SJSA1 (cell line): ENCODE data around the gene DCHS1. TPM values are rescaled to one million over a fixed set of nuclear protein-coding genes. Genes with fewer than 3 reads are reported as not detected.

ENCODE experiments used
- DNase-seq, 2 experiments: peaks; one replicate each; pipeline ENCODE4 v3.0.0-alpha.2; 2015 to 2020; ENCODE audit warnings: low spot score in 2 of 2, low read depth in 1 of 2
- H3K27ac ChIP-seq: fragments of 250-450 bp; sonication (Bioruptor Pico); 2 replicates; pipeline ENCODE4 v1.5.1; 2020; ENCODE audit warnings: mild to moderate bottlenecking, moderate library complexity
- H3K27me3 ChIP-seq: fragments of 250-450 bp; sonication (Bioruptor Pico); replicated peaks from 2 replicates; pipeline ENCODE4 v1.5.1; 2020; ENCODE audit warnings: mild to moderate bottlenecking, moderate library complexity
- H3K36me3 ChIP-seq: fragments of 250-450 bp; sonication (Bioruptor Pico); 2 replicates; pipeline ENCODE4 v1.5.1; 2020; ENCODE audit warnings: mild to moderate bottlenecking
- H3K4me1 ChIP-seq: fragments of 250-450 bp; sonication (Bioruptor Pico); replicated peaks from 2 replicates; pipeline ENCODE4 v1.6.1; 2021; ENCODE audit warnings: mild to moderate bottlenecking
- H3K4me3 ChIP-seq: fragments of 250-450 bp; sonication (Bioruptor Pico); 2 replicates; pipeline ENCODE4 v1.5.1; 2020; ENCODE audit warnings: mild to moderate bottlenecking
- H3K9me3 ChIP-seq: fragments of 250-450 bp; sonication (Bioruptor Pico); replicated peaks from 2 replicates; pipeline ENCODE4 v1.5.1; 2020; ENCODE audit warnings: mild to moderate bottlenecking
- total RNA-seq: library from RNA; depleted of rRNA; stranded (reverse); fragments of >200 nt; shearing (Covaris generic); gene quantifications from 2 replicates; pipeline ENCODE4 v1.2.3, GENCODE V29; 2014

The DCHS1 gene
- total RNA-seq, 1 experiment from 2014 or later = 12.0 TPM

DNA sequence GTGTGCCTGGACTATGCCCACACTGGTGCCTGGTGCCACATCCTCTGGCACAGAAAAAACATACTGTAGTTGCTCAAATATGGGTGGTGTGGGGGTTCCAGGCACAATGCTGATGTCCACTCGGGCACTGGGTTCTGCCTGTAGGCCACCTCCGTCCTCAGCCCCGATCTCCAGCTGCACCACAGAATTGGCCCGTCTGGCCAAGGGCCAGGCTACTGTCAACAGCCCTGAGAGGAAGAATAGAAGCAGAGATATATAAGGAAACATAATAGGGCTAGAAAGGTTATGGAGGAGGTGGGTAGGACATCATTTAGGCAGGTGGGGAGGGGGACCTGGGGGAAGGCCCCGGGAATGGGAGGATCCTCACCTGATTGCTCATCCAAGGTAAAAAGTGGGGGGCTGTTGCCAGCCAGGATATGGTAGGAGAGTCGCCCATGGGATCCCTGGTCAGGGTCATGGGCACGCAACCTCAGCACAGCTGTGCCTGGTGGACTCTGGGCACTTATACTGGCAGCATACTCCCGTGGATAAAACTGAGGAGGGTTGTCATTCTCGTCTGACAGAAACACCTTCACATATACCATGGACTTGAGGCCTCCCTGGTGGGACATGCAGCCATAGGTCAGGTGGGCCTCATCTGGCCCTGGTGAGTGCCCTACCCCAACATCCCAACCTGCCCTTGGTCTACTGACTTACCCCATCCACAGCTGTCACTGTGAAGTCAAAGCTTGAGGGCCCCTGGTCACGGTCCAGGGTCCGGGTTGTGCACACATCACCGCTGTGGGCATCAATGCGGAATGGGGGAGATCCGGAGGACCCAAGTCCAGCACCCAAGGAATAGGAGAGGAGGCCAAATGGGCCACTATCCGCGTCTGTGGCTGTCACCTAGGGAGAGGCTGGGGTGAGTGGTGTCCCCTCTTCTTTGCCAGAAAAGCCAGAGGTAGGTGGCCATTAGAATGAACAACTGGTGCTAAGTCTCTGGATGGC is 21.9 kb downstream of the DCHS1 start:
- Histone ChIP-seq H3K9me3 (no peaks in the 10 kb centered on the region), H3K36me3 (no peaks in the 10 kb centered on the region), H3K4me3 (no peak overlapping the region), H3K27ac (no peak overlapping the region), H3K27me3 (no peaks in the 10 kb centered on the region), H3K4me1 (no peaks in the 10 kb centered on the region)
- DNase-seq = no peak

GRCh38 chr11:6632116-6633073 is 23.2 kb downstream of the DCHS1 start:
- H3K27me3 ChIP-seq = no peaks in the 10 kb centered on the region
- no peak overlapping the region for H3K4me3 ChIP-seq
- no peaks in the 10 kb centered on the region for H3K36me3 ChIP-seq
- no peaks in the 10 kb centered on the region for H3K4me1 ChIP-seq
- no peak for DNase-seq
- no peaks in the 10 kb centered on the region for H3K9me3 ChIP-seq
- no peak overlapping the region for H3K27ac ChIP-seq

DNA sequence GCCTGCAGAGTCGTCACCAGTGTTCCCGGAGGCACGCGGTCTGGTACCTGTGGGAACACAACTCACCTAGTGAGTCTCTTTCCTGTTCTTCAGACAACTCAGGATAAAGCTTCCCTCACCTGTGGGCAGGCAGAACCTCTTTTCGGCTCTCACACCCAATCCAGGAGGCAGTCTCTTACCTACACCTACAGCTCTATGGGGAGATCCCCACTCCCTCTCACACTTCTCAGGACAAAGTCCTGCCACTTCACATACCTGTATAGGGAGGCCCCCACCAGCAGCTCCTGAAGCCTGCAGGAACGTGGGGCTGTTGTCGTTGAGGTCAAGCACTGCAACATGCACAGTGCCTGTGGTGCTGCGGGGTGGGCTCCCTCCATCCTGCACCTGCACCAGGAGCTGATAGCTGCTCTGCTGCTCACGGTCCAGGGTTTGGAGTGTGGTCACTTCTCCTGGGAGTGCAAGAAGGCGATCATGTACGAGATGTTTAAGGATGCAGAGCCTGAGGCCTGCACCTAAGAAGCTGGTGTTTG is 24.2 kb downstream of the DCHS1 start:
- H3K9me3 ChIP-seq = no peaks in the 10 kb centered on the region

DNA sequence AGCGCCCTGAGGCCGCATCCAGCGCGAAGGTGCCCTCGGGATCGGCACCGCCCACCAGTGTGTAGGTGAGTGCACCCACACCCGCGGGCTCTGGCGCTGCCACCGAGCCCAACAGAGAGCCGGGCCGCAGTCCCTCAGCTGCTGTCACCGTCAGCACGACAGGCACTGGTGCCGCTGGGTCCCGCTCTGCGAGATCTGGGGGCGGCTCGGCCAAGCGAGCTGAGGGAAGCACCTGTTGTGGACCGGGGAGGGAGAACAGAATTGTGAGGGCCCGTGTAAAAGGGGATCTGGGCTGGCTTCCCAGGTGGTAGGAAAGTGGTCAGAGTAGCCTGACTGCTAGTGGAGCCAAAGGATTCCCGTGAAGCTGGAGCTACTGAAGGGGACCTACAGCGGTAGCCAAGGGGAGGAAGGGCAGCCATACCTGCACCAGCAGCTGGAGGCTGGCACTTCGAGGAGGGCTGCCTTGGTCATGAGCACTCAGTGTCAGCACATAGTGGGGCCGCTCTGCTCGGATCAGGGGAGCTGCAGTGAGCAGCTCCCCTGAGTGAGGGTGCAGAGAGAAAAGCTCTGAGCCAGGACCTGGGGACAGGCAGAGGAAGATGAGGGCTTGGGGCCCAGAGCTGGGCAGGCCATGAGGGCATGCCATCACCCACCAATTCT is 24.8 kb downstream of the DCHS1 start:
- Histone ChIP-seq H3K9me3 (no peaks in the 10 kb centered on the region), H3K36me3 (no peaks in the 10 kb centered on the region), H3K27me3 (no peaks in the 10 kb centered on the region), H3K4me3 (no peak overlapping the region), H3K4me1 (no peaks in the 10 kb centered on the region), H3K27ac (no peak overlapping the region)
- DNase-seq = no peak

More for the DNA sequence above, 24.2 kb downstream of the DCHS1 start:
- Histone ChIP-seq H3K27me3 (no peaks in the 10 kb centered on the region), H3K27ac (no peak overlapping the region), H3K4me1 (no peaks in the 10 kb centered on the region), H3K36me3 (no peaks in the 10 kb centered on the region), H3K4me3 (no peak overlapping the region)
- DNase-seq = no peak

DNA sequence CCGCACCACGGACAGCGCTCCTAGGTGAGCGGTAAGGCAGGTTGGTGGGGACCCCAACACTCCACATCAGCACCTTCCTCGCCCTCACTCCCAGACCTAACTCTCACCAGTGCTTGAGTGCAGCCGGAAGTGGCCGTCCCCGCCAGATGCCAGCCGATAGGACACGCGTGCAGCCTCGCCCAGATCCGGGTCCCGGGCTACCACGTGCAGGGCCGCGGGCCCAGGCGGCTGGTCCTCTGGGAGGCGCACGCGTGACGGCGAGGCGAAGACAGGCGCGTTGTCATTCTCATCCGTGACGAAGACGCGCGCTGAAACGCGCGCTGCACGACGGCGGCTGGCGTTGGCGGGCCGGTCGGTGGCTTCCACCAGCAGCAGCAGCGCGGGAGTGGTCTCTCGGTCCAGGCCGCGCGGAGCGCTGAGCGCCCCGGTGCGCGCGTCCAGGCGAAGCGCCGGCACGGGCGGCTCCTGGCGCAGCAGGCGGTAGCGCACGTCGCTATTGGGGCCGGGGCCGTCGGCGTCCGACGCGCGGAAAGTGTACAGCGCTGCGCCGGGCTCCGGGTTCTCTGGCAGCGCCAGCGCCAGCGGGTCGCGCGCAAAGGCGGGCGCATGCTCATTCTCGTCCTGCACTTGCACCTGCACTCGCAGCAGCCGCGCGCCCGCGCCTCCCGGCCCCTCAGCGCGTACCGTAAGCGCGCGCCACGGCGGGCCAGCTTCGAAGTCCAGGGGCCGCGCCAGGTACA is 25.5 kb downstream of the DCHS1 start:
- Histone ChIP-seq H3K36me3 (no peaks in the 10 kb centered on the region), H3K9me3 (no peaks in the 10 kb centered on the region), H3K4me3 (no peak overlapping the region)

GRCh38 chr11:6629573-6629891 is 26.1 kb downstream of the DCHS1 start:
- DNase-seq = no peak
- Histone ChIP-seq H3K27ac (no peak overlapping the region), H3K9me3 (no peaks in the 10 kb centered on the region), H3K4me3 (no peak overlapping the region), H3K4me1 (no peaks in the 10 kb centered on the region), H3K36me3 (no peaks in the 10 kb centered on the region), H3K27me3 (no peaks in the 10 kb centered on the region)

More for the DNA sequence above, 25.5 kb downstream of the DCHS1 start:
- H3K27me3 ChIP-seq = no peaks in the 10 kb centered on the region
- H3K27ac ChIP-seq = no peak overlapping the region
- no peaks in the 10 kb centered on the region for H3K4me1 ChIP-seq
- DNase-seq = no peak

GRCh38 chr11:6628526-6628925 is 27.1 kb downstream of the DCHS1 start:
- H3K4me3 ChIP-seq = no peak overlapping the region
- no peak overlapping the region for H3K27ac ChIP-seq
- H3K4me1 ChIP-seq = no peaks in the 10 kb centered on the region
- H3K27me3 ChIP-seq = no peaks in the 10 kb centered on the region
- no peak for DNase-seq
- no peaks in the 10 kb centered on the region for H3K36me3 ChIP-seq
- no peaks in the 10 kb centered on the region for H3K9me3 ChIP-seq

- no peak overlapping the region for H3K27ac ChIP-seq
- no peaks in the 10 kb centered on the region for H3K9me3 ChIP-seq
- H3K27me3 ChIP-seq = no peaks in the 10 kb centered on the region
- H3K4me3 ChIP-seq = no peak overlapping the region
- DNase-seq = no peak
- no peaks in the 10 kb centered on the region for H3K36me3 ChIP-seq
- H3K4me1 ChIP-seq = no peaks in the 10 kb centered on the region
Measured at GRCh38 chr11:6627762-6628241, 27.8 kb downstream of the DCHS1 start.

DNA sequence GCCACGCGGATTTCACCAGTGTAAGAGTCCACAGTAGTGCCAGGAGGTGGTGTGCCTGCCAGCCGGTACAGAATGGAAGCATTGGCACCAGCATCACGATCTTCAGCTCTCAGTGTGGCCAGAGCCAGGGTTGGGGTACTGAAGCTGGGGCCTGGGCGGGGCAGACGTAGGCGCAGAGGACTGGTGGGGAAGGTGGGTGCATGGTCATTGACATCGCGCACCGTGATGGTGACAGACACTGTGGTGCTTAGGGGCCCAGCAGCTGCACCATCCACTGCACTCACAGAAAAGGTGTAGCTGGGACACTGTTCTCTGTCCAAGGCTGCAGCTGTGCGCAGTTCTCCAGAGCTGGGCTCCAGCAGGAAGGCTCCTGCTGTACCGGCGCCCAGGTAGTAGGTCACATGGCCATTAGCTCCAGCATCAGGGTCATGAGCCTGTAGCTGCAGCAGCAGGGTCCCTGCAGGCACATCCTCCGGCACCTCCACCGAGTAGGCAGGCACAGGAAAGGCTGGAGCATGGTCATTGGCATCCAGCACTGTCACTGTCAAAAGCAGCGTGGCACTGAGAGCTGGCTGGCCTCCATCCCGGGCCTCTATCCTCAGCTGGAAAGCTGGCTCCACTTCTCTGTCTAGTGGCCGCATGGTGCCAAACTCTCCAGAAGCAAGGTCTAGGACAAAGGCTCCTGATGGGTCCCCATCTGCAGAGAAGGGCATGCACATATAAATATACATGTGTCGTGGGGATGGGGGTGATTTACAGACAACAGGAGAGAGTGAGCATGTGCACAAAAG is 28.4 kb downstream of the DCHS1 start:
- H3K27ac ChIP-seq = no peak overlapping the region
- no peaks in the 10 kb centered on the region for H3K27me3 ChIP-seq
- no peaks in the 10 kb centered on the region for H3K4me1 ChIP-seq
- DNase-seq = no peak
- H3K36me3 ChIP-seq = no peaks in the 10 kb centered on the region
- H3K9me3 ChIP-seq = no peaks in the 10 kb centered on the region
- no peak overlapping the region for H3K4me3 ChIP-seq

GRCh38 chr11:6625832-6626420 is 29.7 kb downstream of the DCHS1 start:
- Histone ChIP-seq H3K4me3 (no peak overlapping the region), H3K4me1 (no peaks in the 10 kb centered on the region), H3K27ac (no peak overlapping the region), H3K27me3 (no peaks in the 10 kb centered on the region), H3K36me3 (no peaks in the 10 kb centered on the region), H3K9me3 (no peaks in the 10 kb centered on the region)
- no peak for DNase-seq

DNA sequence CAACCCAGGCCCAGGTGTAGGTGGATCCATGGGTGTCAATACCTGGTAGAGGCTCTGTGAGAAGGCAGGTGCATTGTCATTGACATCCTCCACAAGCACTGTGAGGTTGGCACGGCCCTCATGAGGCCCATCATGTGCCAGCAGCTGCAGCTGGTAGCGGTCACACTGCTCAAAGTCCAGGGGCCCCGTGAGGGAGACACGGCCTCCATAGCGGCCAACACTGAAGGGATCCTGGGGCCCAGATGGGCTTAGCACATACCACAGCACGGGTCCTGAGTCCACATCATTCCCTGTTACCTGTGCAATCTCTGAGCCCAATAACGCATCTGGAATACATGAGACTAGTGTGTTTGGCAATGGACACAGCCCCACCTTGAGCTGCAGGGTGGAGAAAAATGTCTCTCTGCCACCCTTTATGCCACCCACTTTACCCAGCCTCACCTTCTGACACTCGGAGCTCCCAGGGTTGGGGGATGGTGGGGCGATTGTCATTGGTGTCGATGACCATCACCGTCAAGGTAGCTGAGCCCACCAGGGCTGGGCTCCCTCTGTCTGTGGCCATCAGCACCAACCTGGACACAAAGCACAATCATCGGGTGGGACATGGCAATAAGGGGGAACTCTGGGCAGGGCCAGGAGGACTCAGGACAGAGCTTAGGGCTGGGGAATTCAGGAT is 30.3 kb downstream of the DCHS1 start:
- DNase-seq = no peak
- H3K27ac ChIP-seq = no peak overlapping the region
- H3K4me3 ChIP-seq = no peak overlapping the region
- H3K4me1 ChIP-seq = no peaks in the 10 kb centered on the region
- H3K27me3 ChIP-seq = no peaks in the 10 kb centered on the region
- H3K36me3 ChIP-seq = no peaks in the 10 kb centered on the region
- H3K9me3 ChIP-seq = no peaks in the 10 kb centered on the region
